HG03095 (cell line): Measurements from ENCODE around the gene GPATCH2L.
A peak's percentile ranks its signal among the peaks of the same experiment; 100 is the strongest.

Source experiments
- ATAC-seq: cut with Tn5 transposase; IDR thresholded peaks from one replicate; pipeline ENCODE4 v1.9.1; 2021; ENCODE audit warnings: moderate library complexity; ENCODE audit not compliant: unreplicated experiment

The GPATCH2L gene

GRCh38 chr14:76195003-76195402 is 43.3 kb downstream of the GPATCH2L start:
- ATAC-seq: no peak

- no peak for ATAC-seq
Measured at GRCh38 chr14:76196980-76197695, 45.4 kb downstream of the GPATCH2L start.

- no peak for ATAC-seq
Measured at GRCh38 chr14:76201162-76201561, 49.4 kb downstream of the GPATCH2L start.

GRCh38 chr14:76203086-76204001 is 51.6 kb downstream of the GPATCH2L start:
- ATAC-seq: peak; percentile 64

- ATAC-seq: no peak
Measured at GRCh38 chr14:76204461-76205230, 52.9 kb downstream of the GPATCH2L start.

GRCh38 chr14:76205708-76206107 is 54.0 kb downstream of the GPATCH2L start:
- ATAC-seq: no peak

- ATAC-seq: no peak
Measured at GRCh38 chr14:76208340-76208739, 56.6 kb downstream of the GPATCH2L start.

- ATAC-seq: no peak
Measured at GRCh38 chr14:76212242-76212641, 60.5 kb downstream of the GPATCH2L start.

GRCh38 chr14:76217179-76217578 is 65.5 kb downstream of the GPATCH2L start:
- ATAC-seq: no peak

- ATAC-seq: no peak
Measured at GRCh38 chr14:76218662-76219061, 66.9 kb downstream of the GPATCH2L start.

- no peak for ATAC-seq
Measured at GRCh38 chr14:76219873-76220272, 68.2 kb downstream of the GPATCH2L start.

- ATAC-seq: no peak
Measured at GRCh38 chr14:76227450-76228050, 75.8 kb downstream of the GPATCH2L start.

- ATAC-seq: no peak
Measured at GRCh38 chr14:76228138-76228537, 76.4 kb downstream of the GPATCH2L start.

- no peak for ATAC-seq
Measured at GRCh38 chr14:76232800-76233199, 81.1 kb downstream of the GPATCH2L start.

GRCh38 chr14:76235628-76236027 is 83.9 kb downstream of the GPATCH2L start:
- ATAC-seq: peak; percentile 16

- ATAC-seq: peak; percentile 78
Measured at GRCh38 chr14:76236172-76237130, 84.7 kb downstream of the GPATCH2L start.

GRCh38 chr14:76237349-76237990 is 85.7 kb downstream of the GPATCH2L start:
- no peak for ATAC-seq

GRCh38 chr14:76245097-76245496 is 93.4 kb downstream of the GPATCH2L start:
- ATAC-seq: no peak

GRCh38 chr14:76250302-76250701 is 98.6 kb downstream of the GPATCH2L start:
- no peak for ATAC-seq
